Measurements from ENCODE around the gene HMGB4. TPM values are rescaled to one million over a fixed set of nuclear protein-coding genes. Genes with fewer than 3 reads are reported as not detected.

The HMGB4 gene
- total and polyA plus RNA-seq, 3 donors from 2014 or later, result 237 to 687 (median 622) TPM

GRCh38 chr1:33826711-33827110 is 37.2 kb upstream of the HMGB4 start:
- 93 to 98% methylated on average over 5 of the region's 5 CpGs for WGBS, 2 donors
- TF ChIP-seq POLR2A (IDR thresholded peaks at IDR 0.05) (no peak), CTCF (IDR thresholded peaks at IDR 0.05) (no peak)

GRCh38 chr1:33828059-33828458 is 35.8 kb upstream of the HMGB4 start:
- Histone ChIP-seq H3K9me3 (no peaks in the 10 kb centered on the region), H3K4me1 (no peaks in the 10 kb centered on the region), H3K36me3 (ENCODE audit: low read depth, missing control alignments) (no peaks in the 10 kb centered on the region), H3K4me3 (no peak overlapping the region), H3K27me3 (no peaks in the 10 kb centered on the region), H3K27ac (no peak overlapping the region)
- intact Hi-C loops (cut with DNase I; ENCODE audit: low total_unique reads), result no loop called here
- no peak for DNase-seq
- 61 to 62% methylated on average over 5 of the region's 5 CpGs for WGBS, 2 donors
- TF ChIP-seq CTCF (IDR thresholded peaks at IDR 0.05) (no peak), POLR2A (IDR thresholded peaks at IDR 0.05) (no peak)

More at GRCh38 chr1:33826711-33827110, 37.2 kb upstream of the HMGB4 start:
- Histone ChIP-seq H3K4me1 (no peaks in the 10 kb centered on the region), H3K4me3 (no peak overlapping the region), H3K9me3 (no peaks in the 10 kb centered on the region), H3K27me3 (no peaks in the 10 kb centered on the region), H3K27ac (no peak overlapping the region), H3K36me3 (ENCODE audit: low read depth, missing control alignments) (no peaks in the 10 kb centered on the region)
- intact Hi-C loops (cut with DNase I; ENCODE audit: low total_unique reads), result no loop called here
- no peak for DNase-seq

- TF ChIP-seq POLR2A (IDR thresholded peaks at IDR 0.05), result no peak
- TF ChIP-seq CTCF (IDR thresholded peaks at IDR 0.05), result no peak
- Histone ChIP-seq H3K36me3 (ENCODE audit: low read depth, missing control alignments) (no peaks in the 10 kb centered on the region), H3K4me3 (no peak overlapping the region), H3K27ac (no peak overlapping the region), H3K4me1 (no peaks in the 10 kb centered on the region), H3K27me3 (no peaks in the 10 kb centered on the region), H3K9me3 (no peaks in the 10 kb centered on the region)
- intact Hi-C loops (cut with DNase I; ENCODE audit: low total_unique reads), result no loop called here
- DNase-seq, result no peak
- whole genome bisulfite sequencing, 2 donors, result 86 to 94% methylated on average over 5 of the region's 5 CpGs
Observed at GRCh38 chr1:33828654-33829053, 35.2 kb upstream of the HMGB4 start.

GRCh38 chr1:33836911-33837310 is 27.0 kb upstream of the HMGB4 start:
- intact Hi-C loops (cut with DNase I; ENCODE audit: low total_unique reads), result no loop called here

More at GRCh38 chr1:33836911-33837310, 27.0 kb upstream of the HMGB4 start:
- Histone ChIP-seq H3K36me3 (ENCODE audit: low read depth, missing control alignments) (no peaks in the 10 kb centered on the region), H3K4me3 (no peak overlapping the region), H3K9me3 (no peaks in the 10 kb centered on the region), H3K27me3 (no peaks in the 10 kb centered on the region), H3K4me1 (no peaks in the 10 kb centered on the region), H3K27ac (no peak overlapping the region)
- WGBS, 2 donors, result 93 to 98% methylated on average over 4 of the region's 4 CpGs
- no peak for DNase-seq
- TF ChIP-seq POLR2A (IDR thresholded peaks at IDR 0.05) (no peak), CTCF (IDR thresholded peaks at IDR 0.05) (no peak)

Data from testis (tissue), 3 donors.